DLD1 (cell line): ENCODE data around the gene DICER1.

Source experiments
- in situ Hi-C: cut with HindIII; loops from 2 replicates; pipeline ENCODE4 v1.10.0; 2017; ENCODE audit warnings: low sequenced_read_pairs

DICER1 gene

GRCh38 chr14:95126906-95127530, 30.3 kb downstream of the DICER1 start:
- in situ Hi-C loops: no loop called here

- in situ Hi-C loops: no loop called here
These were observed 31.4 kb downstream of the DICER1 start for GRCh38 chr14:95125915-95126314.

DNA sequence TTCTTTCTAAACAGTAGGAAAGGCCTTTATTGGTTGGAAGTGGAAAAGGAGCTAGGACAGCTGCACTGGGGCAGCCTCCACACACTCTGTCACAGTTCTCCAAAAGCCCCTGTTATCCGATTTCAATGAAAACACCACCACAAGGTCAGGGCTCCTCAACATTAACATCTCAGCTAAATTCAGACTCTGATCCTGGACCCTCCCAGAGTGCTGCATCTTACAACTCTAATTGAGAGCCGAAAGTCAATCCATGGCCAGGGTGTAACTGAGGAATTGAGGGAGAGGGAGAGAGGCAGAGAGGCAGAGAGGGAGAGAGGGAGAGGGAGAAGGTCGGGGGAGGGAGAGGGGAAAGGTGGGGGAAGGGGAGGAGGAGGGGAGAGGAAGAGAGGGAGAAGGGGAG, 32.1 kb downstream of the DICER1 start:
- in situ Hi-C loops: no loop called here

GRCh38 chr14:95123891-95124579, 33.3 kb downstream of the DICER1 start:
- in situ Hi-C loops: no loop called here

GRCh38 chr14:95122621-95122945, 34.7 kb downstream of the DICER1 start:
- in situ Hi-C loops: no loop called here

DNA sequence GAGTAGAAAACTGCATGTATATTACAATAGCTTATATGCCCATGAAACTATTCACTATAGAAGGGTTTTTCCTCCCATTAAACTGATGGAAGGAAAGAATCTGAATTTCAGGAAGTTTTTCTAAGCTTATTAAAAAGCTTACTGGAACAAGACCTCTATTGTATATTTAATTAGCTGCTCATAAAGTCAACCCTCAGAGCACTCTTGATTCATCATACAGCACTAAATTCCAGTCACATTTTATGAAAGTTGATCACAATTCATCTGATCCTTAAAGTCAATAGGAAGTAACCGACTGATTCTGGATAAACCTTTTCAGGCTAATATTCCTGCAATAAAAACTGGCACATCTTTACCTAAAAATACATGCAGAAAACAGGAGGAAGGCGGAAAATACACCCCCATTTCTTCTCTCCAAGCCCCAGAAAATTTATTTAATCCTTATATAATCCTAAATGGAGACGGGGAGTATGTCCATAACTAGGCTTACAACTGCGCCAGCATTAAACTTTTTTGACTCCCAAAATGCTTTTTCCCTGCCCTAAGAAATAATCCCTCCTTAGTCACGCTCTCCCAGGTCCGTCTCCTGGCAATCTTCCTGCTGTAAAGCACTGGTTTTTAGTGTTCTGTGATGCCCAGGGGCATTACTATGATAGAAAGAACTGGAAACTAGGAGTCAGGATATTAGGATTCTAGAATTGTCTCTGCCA, 35.3 kb downstream of the DICER1 start:
- in situ Hi-C loops: no loop called here

DNA sequence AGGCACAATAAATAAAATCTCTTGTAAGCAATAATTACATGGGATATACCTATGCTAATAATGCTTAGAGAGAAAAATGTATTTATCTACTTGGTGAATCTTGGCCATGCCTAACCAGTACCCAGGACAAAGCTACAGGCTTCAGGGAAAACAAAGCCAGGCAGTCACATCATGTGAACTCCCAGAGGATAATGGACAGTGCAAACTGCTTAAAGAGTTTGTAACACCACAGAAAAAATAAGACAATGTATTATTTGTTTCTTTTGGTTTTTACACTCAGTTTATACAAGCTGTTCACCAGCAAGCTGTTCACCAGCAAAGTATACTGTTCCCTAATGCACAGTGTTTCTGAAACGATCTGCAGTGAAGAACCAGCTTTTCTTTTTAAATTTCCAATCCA, 38.0 kb downstream of the DICER1 start:
- in situ Hi-C loops: no loop called here

GRCh38 chr14:95117937-95118721, 39.2 kb downstream of the DICER1 start:
- in situ Hi-C loops: no loop called here

DNA sequence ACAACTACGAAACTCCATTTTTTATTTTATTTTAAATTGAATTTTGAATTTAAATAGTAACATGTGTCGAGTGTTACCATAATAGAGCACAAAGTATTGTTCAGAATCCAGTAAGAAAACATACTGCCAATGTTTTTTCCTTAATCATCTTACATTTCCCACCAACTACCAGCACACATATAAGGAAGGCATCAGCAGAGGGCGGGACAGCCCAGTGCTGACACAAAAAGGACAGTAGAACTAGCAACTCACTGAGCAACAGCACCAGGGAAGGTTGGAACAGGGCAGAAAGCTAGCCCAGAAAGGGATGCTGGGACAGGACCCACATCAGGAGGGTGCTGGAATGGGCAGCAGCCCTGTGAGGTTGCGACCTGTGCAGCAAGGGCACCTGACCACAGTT, 43.9 kb downstream of the DICER1 start:
- in situ Hi-C loops: no loop called here

DNA sequence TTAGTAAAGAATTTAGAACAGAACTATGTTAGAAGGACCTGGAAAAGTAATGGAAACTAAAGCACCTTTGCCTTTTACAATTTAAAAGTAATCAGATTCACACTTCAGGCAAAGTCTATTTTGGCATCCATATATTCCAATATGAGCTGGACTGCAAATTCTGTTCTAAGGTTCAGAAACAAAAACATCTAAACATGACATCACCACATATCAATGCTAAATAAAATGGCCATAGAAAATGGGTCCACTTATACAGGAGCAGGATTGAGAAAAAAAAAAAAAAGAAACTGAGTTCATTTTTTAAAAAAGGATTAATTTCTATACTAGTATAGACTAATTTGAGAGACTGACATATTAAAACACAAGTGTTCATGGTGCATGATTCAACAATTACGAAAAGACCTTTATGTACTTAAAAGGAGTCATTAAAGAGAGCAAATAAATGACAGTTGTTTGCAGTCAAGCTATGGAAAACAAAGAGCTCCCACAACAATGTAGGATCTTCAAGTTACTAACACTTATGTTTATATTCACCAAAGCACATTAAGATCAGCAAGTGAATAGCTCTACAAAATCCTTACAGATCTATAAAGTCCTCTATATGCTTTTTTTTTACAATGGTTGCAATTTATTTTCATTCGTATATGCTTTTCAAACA, 45.7 kb downstream of the DICER1 start:
- in situ Hi-C loops: no loop called here

- in situ Hi-C loops: no loop called here
These were observed 47.2 kb downstream of the DICER1 start for GRCh38 chr14:95110178-95110577.

- in situ Hi-C loops: no loop called here
These were observed 49.6 kb downstream of the DICER1 start for GRCh38 chr14:95107711-95108110.

DNA sequence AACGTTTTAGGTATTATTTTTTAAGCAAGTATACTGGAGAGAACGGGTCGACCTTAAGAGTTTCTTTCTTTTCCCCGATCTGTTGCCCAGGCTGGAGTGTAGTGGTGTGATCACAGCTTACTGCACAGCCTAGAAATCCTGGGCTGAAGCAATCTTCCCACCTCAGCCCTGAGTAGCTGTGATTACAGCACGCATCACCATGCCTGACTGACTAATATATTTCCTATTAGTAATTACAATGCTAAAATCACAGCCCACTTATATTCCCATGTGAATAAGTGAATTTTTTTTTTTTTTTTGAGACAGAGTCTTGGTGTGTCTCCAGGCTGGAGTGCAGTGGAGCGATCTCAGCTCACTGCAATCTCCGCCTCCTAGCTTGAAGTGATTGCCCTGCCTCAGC, 50.4 kb downstream of the DICER1 start:
- in situ Hi-C loops: no loop called here

GRCh38 chr14:95104911-95105310, 52.4 kb downstream of the DICER1 start:
- in situ Hi-C loops: no loop called here

- in situ Hi-C loops: no loop called here
These were observed 54.7 kb downstream of the DICER1 start for GRCh38 chr14:95102680-95103044.

GRCh38 chr14:95101736-95102679, 55.3 kb downstream of the DICER1 start:
- in situ Hi-C loops: no loop called here

GRCh38 chr14:95098984-95099599, 58.2 kb downstream of the DICER1 start:
- in situ Hi-C loops: no loop called here

DNA sequence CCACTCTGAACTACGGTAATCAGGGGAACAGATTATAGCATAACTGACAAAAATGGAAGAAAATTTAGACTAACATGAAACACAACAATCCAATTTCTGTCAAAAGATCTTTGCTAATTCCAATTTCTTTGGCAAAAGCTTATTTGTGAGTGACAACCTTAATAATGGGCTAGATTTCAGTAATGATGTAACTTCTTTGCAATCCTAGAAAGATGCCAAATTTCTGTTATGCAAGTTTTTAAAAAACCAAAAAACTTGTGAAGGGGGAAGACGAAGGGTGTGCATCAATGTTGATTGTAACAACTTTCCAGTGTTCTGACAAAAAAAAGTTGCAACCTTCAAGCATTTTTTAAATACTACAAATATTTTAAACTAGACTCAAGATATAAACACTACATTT, 59.9 kb downstream of the DICER1 start:
- in situ Hi-C loops: no loop called here

DNA sequence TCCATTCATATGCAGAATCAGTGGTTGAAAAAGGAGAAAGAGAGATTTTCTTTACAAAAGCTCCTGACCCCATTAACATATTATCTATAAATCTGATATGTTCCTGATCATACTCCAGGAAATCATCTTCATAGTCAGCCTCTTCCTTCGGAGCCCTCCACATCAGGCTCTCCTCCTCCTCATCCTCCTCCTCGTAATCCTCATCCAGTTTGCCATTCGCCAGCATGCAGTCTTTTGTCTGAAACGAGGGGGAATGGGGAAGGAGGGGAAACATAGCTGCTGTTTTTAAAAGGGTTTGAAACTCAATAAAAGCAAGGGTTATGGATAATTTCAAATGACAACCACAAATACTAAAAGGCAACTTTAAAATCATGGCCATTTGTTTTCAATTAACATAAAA, 60.9 kb downstream of the DICER1 start:
- in situ Hi-C loops: no loop called here

- in situ Hi-C loops: no loop called here
These were observed 61.3 kb downstream of the DICER1 start for GRCh38 chr14:95095996-95096395.
